ENCODE measurements around the gene TIMP4.

The TIMP4 gene

DNA sequence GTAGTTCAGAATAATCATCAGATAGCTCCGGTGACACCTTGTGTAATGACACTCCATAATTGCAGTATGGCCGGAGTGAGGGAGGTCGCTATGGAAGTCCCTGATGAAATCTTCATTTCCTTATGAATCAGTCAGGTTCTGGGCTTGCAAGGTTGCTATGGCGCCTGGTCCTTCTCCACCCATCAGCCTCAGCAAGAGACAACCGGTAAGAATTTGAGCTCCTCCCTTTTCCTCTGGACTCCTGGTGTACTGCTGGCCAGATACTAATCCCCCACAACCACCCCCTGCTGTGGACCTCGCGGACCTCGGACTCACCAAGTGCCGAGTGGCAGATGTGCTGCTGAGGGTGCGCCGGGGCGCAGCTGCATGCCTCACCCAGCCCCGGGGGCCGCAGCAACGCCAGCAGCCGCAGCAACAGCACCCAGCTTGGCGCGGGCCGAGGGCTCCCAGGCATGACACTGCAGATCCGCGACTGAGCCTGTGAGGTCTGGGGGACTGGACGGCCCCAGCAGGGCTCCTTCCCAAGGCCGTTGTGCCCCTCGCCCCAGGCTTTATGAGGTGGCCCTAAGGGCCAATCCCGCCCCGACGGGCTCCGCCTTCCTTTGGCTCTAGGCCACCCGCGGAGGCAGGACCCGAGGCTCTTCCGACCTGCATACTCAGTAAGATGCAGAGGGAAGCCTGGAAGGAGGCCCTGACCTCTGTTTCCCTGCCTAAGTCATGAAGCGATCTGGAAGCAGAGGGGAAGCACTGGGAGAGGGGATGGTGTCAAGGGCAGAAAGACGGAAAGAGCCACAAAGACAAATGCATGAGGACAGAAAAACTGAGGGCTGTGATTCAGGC, at the start of gene TIMP4:
Gene TIMP4 (minus strand): TSS at position 526 of the 840 bp plus-strand sequence. CDS start 72 bp downstream, at position 454.
- no peak for DNase-seq

DNA sequence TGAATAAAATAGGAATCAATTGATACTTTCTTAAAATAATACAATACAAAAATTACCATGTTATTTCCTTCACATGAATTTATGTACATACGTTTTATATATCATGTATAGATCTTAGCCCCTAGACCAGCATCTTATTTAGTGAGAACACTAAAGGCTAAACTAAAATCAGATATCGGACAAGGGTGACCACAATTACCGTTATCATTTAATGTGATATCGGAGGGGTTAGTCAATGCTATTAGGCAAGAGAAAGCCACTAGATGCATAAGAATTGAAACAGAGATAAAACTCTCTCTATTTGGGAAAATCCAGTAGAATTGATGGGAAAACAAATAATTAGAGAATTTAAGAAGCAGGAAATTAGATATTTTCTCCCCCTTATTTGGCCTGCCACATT, 46.5 kb upstream of the TIMP4 start:
- no peak for DNase-seq

DNA sequence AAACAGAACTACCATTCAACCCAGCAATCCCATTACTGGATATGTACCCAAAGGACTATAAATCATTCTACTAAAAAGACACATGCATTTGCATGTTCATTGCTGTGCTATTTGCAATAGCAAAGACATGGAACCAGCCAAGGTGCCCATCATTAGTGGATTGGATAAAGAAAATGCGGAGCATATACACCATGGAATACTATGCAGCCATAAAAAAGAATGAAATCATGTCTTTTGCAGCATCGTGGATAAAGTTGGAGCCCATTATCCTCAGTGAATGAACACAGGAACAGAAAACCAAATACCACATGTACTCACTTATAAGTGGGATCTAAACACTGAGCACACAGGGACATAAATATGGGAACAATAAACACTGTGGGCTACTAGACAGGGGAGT, 43.1 kb upstream of the TIMP4 start:
- no peak for DNase-seq

DNA sequence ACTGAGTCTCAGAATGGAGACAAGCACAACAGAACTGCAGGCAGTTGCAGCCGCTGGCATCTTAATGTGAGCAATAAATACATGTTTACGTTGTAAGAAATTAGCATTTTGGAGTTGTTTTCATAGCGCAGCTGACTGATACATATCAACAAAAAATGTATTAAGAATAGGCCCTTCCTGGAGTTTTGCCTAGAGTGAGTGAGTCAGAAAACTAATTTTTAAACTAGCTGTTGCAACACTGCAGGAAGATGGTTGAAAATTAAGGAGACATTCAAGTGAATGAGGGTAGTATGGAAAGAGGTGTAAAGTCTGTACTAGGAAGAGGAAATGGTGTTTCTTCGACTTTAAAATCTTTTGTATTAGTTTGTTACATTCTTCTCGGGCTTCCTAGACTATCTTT, 39.6 kb upstream of the TIMP4 start:
- DNase-seq, result no peak

DNA sequence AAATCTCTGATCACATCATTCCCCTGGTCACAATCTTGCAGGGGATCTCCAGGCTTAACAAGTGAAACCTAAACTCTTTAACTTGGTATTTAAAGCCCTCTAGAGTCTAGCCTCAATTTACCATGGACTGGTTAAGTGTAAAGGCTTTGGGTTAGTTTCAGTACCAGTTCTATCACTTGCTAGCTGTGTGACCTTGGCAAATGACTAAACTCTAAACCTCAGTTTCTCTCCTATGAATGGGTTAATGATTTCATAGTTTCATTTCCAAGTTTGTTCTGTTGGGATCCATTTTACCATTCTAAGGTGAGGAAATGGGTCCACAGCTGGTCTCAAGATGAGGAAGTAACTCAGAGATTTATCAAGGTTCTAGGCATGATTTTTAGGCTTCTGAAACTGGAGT, 38.8 kb upstream of the TIMP4 start:
- no peak for DNase-seq

DNA sequence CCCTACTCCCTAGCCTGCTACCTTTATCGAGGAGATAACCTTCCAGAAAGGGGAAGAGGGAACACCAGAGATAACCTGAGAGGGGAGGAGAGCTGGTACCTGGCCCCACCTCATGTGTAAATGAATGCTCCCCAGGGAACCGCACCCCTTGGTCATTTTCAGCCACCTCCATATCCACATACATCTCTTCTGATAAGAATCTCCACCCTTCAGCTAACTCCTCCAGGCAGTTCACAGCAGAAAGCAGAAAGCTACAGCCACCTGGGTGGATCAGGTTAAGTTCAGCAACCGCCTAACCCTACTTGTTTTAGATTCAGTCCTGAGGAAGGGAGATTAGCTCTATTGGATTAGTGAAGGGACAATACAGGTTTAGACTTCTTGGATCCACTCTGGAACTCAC, 38.0 kb upstream of the TIMP4 start:
- no peak for DNase-seq

DNA sequence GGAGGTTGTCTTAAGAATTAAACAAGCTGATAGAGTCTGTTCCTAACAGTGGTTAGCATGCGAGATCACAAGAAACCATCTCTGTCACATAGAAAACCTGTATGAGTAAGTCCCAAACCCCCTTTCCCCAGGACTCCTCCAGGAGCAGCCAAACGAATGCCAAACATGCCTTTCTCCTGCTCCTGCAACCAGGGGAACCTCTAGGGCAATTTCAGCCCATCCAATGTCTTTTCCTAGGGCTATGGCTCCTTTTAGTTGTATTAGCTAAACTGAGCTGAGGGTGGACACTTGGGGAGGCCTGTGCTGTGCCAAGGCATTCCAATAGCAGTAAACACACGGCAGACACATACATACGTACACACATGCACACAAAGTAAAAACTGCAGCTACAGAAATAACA, 36.5 kb upstream of the TIMP4 start:
- DNase-seq, result no peak

DNA sequence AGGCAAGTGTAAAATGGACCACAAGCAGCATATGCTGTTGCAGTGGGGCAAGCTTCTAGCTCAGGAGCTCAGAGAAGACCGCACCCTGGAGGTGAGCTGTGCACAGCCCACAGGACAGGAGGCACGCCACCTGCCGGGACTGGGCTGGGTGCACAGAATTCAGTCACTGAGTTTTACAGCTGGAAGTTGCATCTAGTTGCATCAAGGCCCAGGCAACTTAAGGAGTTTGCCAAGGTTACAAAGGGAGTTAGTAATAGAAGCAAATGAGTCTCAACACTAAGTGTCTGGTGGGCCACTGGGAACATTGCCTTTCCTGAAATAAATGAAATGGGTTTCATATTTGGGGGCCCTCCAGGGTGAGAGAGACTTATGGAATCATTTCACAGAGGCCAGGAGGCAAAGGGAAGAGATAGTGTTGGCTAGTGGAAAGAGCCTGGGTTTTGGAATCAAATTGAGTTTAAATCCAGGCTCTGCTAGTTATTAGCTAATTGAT, 36.0 kb upstream of the TIMP4 start:
- peak in 1 of 2 donors; percentile 3 for DNase-seq

DNA sequence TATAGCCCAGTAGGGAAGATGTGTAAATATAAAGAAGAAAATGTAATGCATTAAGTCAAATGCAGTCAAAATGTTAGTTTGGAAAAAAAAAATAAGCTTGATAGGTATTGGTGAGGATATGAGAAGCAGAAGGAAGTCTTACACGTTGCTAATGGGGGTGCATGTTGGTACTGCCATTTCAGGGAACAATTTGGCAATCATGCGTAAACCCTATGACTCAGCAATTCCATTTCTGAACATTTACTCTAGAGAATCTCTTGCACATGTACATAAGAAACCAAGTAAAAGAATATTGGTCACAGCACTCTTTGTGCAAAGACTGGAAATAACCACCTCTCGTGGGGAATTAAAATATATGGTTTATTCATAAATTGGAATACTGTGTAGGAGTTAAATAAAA, 35.5 kb upstream of the TIMP4 start:
- peak; percentile 17 to 51 for DNase-seq

DNA sequence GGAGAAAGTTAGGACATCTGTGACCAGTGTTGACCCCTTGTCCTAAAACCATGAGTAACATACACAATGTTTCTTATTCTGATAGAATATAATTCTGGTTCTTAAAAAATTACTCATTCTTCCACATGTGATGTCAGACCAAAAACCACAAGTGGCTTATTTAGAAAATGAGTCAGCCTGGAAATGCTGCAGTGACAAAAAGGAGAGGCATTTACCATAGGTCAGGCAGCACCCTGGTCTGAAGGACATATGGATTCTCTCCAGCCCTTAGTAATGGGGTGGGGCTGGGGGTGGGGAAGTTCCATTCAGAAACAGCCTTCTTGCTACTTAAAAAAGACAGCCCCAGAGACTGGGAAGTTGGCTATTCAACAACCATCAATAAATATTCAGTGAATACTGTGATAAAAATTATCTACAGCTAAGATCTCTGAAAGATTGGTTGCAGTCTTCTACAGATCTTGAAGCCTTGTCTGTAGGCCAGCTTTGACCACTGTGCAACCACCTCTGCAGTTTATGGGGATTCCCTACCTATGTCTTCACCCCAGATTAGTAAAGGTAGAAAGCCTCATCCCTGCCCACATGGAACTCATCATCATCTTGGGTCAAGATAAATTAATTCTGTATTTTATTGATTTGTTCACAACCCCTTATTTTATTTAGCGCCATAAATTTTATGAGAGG, 34.9 kb upstream of the TIMP4 start:
- peak; percentile 13 to 76 for DNase-seq

DNA sequence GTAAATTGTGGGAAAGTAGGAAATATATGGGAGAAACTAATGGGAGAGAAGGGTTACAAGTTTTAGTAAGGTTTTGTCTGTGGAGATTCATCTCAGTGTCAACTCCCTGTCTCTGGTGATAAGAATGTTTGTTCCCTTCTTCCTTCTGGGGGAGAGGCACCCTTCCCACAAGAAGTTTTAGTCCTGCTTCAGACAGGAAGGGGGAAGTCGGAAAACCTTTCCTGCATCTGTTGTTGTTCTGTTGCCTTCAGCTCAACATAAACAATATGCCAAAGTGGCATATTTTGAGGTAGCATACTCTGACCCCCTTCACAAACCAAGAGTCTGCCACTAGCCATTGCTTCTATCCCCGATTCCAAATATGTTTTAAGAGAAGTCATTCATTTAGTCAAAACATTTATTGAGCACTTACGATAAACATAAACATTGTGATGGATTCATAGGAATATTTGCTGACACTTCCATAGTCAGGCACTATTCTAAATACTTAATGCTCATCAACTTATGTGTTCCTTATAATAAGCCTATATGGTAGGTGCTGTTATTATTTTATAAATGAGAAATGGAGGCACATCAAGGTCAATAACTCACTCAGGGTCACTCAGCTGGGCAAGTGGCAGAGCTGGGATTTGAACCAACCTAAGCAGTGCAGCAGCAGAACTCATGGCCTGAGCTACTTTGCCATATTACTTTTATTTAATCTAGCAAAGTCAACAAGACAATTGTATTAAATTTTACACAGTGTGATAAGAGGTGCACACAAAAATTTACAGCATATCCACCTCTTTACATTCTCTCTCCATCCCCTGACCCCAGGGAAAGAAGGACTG, 34.2 kb upstream of the TIMP4 start:
- DNase-seq, result no peak

DNA sequence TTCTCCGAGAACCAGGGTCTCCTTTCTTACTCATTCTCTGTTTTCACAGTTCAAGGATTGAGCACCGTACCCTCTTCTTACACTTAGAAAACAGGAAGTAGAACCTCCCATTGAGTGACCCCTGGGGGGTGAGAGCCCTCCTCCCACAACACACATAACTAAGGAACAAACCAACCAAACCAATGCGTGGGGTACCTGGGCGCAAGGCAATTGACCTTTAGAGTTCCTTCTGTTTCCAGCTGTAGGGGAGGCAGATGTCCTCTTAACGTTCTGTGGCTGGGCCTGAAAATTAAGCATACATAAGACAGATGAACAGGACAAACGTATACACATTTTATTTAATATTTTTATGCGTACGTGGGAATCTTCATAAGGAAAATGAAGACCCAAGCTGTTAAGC, 33.5 kb upstream of the TIMP4 start:
- DNase-seq, result no peak

DNA sequence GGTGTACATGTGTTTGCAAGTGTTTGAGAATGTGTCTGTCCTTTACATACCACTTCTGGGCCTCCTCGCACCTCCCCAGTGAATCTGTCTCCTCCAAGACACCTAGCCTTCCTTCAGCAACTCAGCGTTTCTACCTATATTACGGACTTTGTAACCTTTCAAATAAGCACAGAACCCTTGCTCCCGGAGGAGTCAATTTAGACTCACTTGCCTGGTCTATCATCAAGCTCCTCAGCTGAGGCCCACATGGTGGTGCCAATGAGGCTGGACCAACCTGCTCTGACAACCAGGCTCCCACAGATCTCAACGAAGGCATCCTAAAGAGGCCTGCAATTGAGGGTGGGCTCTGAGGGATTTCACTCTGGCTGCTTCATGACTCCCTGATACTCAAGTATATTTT, 32.8 kb upstream of the TIMP4 start:
- DNase-seq, result no peak

DNA sequence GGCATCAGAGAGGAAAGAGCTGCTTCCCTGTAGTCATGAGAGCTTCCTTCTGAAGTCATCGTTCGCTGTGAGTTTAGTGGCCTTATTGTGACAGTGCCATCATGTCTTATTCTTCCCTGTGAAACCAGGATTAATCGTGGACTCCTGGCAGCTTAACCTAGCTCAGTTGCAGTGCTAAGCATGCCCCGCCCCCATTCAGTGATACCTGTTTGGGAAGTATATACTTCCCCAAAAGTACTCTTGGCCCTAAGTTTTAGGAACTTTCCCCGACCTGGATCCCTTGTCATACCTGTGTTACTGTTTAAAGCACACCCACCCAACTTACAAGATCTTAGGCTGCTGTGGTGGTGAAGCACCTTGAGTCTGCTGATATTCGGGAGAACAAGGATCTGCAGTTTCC, 32.1 kb upstream of the TIMP4 start:
- no peak for DNase-seq

DNA sequence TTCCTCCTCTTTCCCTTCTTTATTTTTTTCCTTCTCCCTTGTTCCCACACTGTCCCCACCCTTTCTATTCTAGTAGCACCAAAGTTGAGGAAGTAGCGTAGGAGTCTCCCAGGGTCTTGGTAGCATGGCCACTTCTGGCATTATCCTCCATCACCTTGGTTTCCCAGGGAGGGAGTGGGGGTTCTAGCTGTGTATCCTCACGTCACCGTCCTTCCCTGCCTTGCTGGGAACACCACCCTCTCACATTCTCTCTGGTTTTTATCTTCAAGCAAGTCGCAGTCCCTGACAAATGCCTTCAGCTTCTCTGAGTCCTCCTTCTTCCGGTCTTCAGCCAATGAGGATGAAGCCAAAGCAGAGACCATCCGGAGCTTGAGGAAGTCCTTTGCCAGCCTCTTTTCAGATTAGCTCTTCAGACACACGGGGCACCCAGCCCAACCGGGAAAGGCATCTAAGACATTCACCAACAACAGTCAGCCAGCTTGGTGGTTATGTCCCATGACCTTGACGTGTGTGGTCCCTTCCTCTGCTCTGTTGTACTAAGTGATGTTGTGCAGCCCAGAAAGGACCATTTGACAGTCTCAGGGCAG, 31.6 kb upstream of the TIMP4 start:
- no peak for DNase-seq

DNA sequence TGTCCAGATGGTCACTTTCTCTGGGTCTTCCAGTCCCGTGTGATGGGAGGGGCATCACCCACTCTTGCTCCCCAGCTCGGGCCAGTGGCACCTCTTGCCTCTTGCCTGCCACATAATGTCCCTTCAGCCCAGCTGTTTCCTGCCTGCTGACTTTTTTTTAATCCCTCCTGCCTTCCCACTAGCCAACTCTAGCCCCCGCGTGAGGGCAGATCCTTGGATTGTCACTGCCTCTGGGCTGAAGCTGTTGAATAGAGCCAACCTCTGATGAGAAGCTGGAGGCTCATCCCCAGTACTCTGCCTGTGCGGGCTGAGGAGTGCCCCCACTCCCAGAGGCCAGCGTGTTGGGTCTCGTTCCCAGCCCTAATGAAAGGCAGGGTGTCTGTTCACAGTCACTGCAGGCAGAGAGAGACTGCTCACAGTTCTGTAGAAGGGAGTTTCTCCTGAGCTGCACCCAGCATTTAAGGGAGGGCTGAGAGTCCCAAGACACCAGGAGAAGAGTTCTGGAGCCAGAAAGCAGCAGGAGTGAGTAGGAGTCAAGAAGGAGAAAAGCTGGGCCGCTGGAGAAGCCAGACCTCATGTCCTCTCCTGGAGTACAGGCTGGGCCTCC, 30.1 kb upstream of the TIMP4 start:
- DNase-seq, result no peak

DNA sequence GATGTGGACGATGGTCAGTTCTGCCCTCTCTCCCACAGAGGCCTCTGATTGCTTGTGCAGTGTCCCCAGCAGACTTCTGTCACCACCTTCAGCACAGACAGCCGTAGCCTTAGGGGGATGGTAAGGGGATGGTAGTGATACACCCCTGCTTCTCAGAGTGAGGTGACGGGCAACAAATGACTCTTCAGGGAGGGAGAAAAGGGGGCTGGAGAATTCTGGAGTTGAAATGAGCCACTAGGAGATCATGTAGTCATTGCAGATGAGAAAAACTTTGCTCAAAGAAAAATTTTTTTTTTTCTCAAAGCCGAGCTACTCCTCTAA, 29.6 kb upstream of the TIMP4 start:
- DNase-seq, result no peak

DNA sequence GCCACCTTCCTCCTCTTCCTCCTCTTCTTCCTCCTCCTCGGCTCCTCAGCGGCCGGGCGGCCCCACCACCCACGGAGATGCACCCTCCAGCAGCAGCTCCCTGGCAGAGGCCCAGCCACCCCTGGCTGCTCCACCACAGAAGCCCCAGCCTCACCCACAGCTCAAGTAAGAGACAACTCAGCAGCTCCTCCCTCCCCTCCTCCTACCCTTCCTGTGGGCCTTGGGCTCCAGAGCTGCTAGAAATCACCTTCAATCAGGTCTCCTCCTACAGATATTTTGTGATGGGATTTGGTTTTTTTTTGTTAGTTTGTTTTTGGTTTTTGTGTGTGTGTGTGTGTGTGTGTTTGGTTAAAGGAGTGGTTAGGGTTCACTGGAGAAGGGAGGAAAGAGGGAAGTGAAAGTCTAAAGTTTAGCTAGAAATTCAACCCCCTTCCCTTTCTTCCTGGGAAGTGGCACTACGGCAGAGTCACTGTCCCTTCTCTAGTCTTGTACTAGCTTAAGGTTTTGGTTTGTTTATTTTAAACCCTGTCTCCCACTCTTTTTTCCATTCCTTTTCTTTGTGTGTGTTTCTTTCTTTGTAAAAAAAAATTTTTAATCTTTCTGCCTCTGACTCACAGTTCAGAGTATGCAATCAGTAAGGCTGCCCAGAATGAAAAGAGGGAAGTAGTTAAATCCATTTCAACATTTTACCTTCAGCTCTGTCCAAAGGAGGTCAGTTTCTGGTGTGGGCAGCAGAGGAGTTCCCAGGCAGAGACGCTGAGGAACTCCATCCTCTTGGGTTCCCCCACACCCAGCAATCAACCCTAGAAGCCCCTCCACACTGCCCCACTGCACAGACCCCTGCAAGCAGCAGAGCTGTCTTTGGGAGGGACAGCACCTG, 29.0 kb upstream of the TIMP4 start:
- DNase-seq, result peak; percentile 1 to 24

DNA sequence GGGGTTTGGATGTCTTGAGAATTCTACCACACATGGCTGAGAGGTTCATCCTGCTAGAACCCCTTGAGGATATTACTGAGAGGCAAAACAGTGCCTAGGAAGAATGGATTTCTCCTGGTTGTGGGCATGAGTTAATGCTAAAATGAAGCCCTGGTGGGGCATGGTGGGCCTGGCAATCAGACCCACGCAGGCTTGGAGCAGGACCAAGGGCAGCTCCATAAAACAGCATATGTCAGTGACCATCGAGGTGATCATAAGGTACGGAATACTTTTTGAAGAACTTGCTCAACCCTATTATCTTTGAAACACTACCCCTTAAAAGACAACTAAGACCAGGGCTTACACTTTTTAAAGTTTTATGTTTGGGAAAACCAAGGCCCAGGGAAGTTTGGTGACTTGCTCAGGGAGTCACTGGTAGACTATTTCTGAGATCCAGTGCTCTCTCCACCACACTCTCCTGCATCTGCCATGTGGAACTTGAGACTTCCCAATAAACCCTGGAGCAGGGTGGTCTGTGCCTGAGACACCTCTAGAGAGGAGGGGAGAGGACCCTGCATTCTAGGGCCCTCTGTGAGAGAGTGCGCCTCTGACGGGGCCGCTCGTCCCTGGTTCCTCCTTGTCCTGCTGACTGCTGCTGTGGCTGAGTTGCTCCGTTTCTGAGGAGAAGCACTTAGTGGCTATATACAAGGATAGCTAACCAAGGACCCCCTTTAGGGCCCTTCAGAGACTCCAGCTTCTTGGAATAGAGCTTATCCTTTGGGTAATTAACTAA, 28.0 kb upstream of the TIMP4 start:
- no peak for DNase-seq

DNA sequence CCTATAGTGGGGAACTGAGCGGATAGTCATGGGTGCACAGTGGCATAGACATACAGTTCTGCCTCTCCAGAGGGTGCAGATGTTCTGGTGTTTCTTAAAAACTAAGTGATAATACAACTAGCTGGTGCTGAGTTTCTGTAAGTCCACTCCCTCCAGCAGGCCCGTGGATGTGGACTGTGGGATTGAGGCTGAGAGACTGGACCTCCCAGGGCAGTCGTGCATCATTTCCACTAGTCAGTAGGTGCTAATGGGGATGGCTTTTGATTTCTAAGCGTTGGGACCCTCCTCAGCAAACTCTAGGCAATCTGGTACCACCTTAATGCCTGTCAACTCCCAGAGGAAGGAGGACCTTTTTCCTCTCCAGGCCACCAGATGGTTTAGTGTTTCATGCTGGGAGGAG, 27.3 kb upstream of the TIMP4 start:
- no peak for DNase-seq

DNA sequence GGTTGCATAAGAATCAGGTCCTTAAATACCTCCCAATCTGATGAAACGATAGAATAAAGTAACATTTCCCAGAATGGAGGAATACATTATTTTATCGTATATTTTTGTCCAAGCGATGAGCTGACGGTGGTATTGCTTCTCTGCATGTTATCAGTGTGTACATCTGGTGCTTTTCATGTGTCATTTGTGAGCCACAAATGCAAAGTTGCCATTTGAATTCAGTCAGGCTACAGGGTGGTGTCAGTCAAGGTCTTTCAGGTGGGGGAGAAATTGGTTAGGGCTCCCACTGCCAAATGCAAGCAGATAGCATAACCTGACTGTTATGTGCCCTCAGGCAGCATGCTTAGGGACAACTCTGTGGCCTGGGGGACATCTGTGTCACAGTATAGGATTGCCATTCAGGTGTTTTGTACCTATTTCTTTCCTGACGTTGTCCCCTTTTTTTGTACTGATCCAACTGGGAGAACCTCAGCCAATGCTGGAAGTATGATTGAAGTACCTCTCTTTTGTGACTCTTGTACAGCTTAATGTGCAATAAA, 26.5 kb upstream of the TIMP4 start:
- no peak for DNase-seq

All from CD4-positive, alpha-beta T cell treated with Interferon alpha-2 for 1 hour (primary cell).